ENCODE measurements around the gene LETM1. TPM values are rescaled to one million over a fixed set of nuclear protein-coding genes. Genes with fewer than 3 reads are reported as not detected.

Gene LETM1
- total RNA-seq, 1 experiment from 2014 or later = 102 TPM

DNA sequence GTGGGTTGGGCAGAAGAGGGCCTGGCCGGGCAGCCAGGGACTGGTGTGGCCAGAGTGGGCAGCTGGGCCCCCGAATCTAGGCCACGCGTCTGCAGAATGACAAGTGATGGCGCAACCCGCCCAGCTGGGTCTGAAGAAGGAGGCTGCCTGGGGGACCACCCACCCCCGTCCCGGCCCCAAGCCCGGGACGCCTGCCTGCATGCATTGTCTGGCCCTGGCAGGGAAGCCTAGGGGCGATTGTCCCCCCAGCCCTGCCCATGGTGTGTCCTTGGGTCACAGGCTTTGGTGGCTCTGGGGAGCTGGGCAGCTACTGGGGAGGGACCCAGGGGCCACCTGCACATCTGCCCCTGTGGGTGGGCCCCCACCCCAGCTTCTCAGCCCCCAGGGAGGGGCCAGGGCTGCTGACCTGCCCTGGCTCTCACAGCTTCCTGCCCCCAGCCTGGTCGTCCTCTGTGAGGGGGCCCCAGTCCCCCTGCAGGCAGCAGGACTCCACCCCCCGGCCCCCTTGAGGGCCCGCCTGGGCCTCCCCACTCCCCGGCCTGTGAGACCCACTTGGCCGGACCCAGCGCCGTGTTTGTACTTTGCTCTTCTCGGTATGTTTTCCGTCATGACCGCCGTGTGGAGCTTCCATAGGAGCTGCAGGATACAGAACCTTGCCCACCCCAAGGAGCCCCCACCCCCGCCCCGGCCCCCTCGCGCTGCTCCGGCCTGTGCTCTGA lies 57.9 kb downstream of the LETM1 start:
- ChIA-PET CTCF (no interaction called here), POLR2A (ENCODE audit: low non-redundant PET) (no interaction called here)
- no peaks in the 10 kb centered on the region for H3K9me3 ChIP-seq (ENCODE audit: low read depth, low read length, poor library complexity, severe bottlenecking)
- no TSS peak for BruUV-seq (replicated peaks)
- no peak overlapping the region for H3K27ac ChIP-seq (ENCODE audit: low read depth, low read length, poor library complexity, severe bottlenecking)
- no peak overlapping the region for H3K4me3 ChIP-seq (ENCODE audit: low read depth, low read length, poor library complexity, severe bottlenecking)
- no peak for DNase-seq (ENCODE audit: low spot score)
- peaks cover 15% of the 10 kb centered on the region for H3K27me3 ChIP-seq (replicated peaks; ENCODE audit: insufficient read depth, low read depth, low read length, poor library complexity)
- TF ChIP-seq, protein P1, sequence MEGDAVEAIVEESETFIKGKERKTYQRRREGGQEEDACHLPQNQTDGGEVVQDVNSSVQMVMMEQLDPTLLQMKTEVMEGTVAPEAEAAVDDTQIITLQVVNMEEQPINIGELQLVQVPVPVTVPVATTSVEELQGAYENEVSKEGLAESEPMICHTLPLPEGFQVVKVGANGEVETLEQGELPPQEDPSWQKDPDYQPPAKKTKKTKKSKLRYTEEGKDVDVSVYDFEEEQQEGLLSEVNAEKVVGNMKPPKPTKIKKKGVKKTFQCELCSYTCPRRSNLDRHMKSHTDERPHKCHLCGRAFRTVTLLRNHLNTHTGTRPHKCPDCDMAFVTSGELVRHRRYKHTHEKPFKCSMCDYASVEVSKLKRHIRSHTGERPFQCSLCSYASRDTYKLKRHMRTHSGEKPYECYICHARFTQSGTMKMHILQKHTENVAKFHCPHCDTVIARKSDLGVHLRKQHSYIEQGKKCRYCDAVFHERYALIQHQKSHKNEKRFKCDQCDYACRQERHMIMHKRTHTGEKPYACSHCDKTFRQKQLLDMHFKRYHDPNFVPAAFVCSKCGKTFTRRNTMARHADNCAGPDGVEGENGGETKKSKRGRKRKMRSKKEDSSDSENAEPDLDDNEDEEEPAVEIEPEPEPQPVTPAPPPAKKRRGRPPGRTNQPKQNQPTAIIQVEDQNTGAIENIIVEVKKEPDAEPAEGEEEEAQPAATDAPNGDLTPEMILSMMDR (conservative IDR thresholded peaks at IDR 0.05; ENCODE audit: low read depth, low read length) = no peak
- no peak for TF ChIP-seq EZH2 (IDR thresholded peaks at IDR 0.05; ENCODE audit: borderline replicate concordance, low read depth, low read length, poor library complexity, severe bottlenecking)
- peaks cover 4% of the 10 kb centered on the region for H3K4me1 ChIP-seq (ENCODE audit: insufficient read depth, low read length, poor library complexity, severe bottlenecking)
- no peaks in the 10 kb centered on the region for H3K36me3 ChIP-seq (ENCODE audit: insufficient read depth, low read length, poor library complexity, severe bottlenecking)
- intact Hi-C loops (cut with micrococcal nuclease; ENCODE audit: unreplicated experiment) = no loop called here

DNA sequence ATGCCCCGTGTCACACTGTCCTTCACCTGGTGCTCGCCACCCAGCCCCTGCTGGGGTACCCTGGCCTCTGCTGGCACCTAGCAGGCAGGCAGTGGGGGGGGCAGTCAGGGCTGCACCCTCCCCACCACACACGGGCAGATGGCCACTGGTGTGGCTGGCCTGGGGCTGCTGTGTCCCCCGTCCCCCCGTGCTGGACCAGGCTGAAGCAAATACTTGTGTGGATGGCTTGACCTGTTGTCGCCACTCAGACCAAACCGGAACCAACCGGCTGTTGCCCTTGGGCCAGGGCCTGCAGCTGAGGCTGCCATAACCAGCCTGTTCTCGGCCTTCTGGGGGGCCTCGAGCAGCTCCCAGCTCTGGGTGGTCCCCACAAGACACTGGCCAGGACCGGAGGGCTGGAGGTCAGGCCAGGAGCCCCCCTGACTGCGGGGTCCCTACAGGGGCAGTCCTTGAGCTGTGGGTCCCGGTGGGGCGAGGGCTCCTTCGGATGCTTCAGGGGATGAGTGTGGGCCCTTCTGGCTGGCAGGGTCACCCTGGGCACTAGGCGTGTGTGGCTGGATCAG lies 58.6 kb downstream of the LETM1 start:
- POLR2A ChIA-PET (ENCODE audit: low non-redundant PET) = no interaction called here
- peaks cover 15% of the 10 kb centered on the region for H3K27me3 ChIP-seq (replicated peaks; ENCODE audit: insufficient read depth, low read depth, low read length, poor library complexity)
- peaks cover 4% of the 10 kb centered on the region for H3K4me1 ChIP-seq (ENCODE audit: insufficient read depth, low read length, poor library complexity, severe bottlenecking)
- H3K27ac ChIP-seq (ENCODE audit: low read depth, low read length, poor library complexity, severe bottlenecking) = no peak overlapping the region
- no peak for TF ChIP-seq EZH2 (IDR thresholded peaks at IDR 0.05; ENCODE audit: borderline replicate concordance, low read depth, low read length, poor library complexity, severe bottlenecking)
- TF ChIP-seq, protein P1 (conservative IDR thresholded peaks at IDR 0.05; ENCODE audit: low read depth, low read length) = no peak
- no peak for DNase-seq (ENCODE audit: low spot score)
- no TSS peak for BruUV-seq (replicated peaks)
- CTCF ChIA-PET = no interaction called here
- intact Hi-C loops (cut with micrococcal nuclease; ENCODE audit: unreplicated experiment) = no loop called here
- H3K9me3 ChIP-seq (ENCODE audit: low read depth, low read length, poor library complexity, severe bottlenecking) = no peaks in the 10 kb centered on the region
- H3K36me3 ChIP-seq (ENCODE audit: insufficient read depth, low read length, poor library complexity, severe bottlenecking) = no peaks in the 10 kb centered on the region
- H3K4me3 ChIP-seq (ENCODE audit: low read depth, low read length, poor library complexity, severe bottlenecking) = no peak overlapping the region

DNA sequence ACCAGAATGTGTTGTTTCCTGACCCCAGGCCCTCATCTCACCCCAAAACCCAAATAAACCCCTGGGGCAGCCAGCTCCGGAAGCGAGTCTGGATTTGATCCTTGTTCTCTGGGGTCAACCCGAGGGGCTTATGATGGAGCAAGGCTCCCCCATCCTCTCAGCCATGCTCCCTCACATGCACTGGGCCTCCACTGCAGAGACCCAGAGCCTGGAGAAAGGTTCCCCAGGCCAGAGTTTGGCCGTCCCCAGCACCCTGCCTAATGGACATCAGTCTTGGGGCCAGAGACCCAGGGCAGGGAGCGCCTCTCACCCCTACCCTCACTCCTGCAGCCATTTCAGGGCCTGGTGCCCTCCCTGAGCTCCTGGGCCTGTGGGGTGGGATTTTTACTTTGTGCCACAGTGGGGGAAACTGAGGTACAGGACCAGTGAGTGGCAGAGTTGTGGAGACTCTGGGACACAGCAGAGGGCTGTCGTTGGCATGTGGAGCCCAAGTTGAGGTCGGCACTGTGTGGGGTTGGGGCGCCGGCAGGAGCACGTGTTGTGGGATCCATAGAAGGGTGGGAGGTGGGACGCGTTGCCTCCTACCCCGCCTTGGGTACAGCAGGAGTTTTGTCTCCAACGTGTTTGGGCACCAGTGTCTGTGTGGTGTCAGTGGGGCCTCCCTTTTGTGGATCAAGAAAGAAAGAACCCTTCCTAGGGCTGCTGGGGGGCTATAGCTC lies 59.3 kb downstream of the LETM1 start:
- no peak overlapping the region for H3K4me3 ChIP-seq (ENCODE audit: low read depth, low read length, poor library complexity, severe bottlenecking)
- H3K4me1 ChIP-seq (ENCODE audit: insufficient read depth, low read length, poor library complexity, severe bottlenecking) = peaks cover 4% of the 10 kb centered on the region
- no peak for TF ChIP-seq EZH2 (IDR thresholded peaks at IDR 0.05; ENCODE audit: borderline replicate concordance, low read depth, low read length, poor library complexity, severe bottlenecking)
- TF ChIP-seq, protein P1 (conservative IDR thresholded peaks at IDR 0.05; ENCODE audit: low read depth, low read length) = no peak
- no peaks in the 10 kb centered on the region for H3K9me3 ChIP-seq (ENCODE audit: low read depth, low read length, poor library complexity, severe bottlenecking)
- intact Hi-C loops (cut with micrococcal nuclease; ENCODE audit: unreplicated experiment) = no loop called here
- BruUV-seq (replicated peaks) = no TSS peak
- no peaks in the 10 kb centered on the region for H3K36me3 ChIP-seq (ENCODE audit: insufficient read depth, low read length, poor library complexity, severe bottlenecking)
- CTCF ChIA-PET = no interaction called here
- peaks cover 15% of the 10 kb centered on the region for H3K27me3 ChIP-seq (replicated peaks; ENCODE audit: insufficient read depth, low read depth, low read length, poor library complexity)
- no peak overlapping the region for H3K27ac ChIP-seq (ENCODE audit: low read depth, low read length, poor library complexity, severe bottlenecking)
- POLR2A ChIA-PET (ENCODE audit: low non-redundant PET) = no interaction called here
- DNase-seq (ENCODE audit: low spot score) = no peak

Data from A673 (cell line).